HG02970 (cell line): ENCODE results near the gene SND1.

Source experiments
- ATAC-seq: cut with Tn5 transposase; IDR thresholded peaks from one replicate; pipeline ENCODE4 v1.9.1; 2021; ENCODE audit warnings: mild to moderate bottlenecking, moderate library complexity, moderate number of reproducible peaks; ENCODE audit not compliant: unreplicated experiment, low FRiP score

The SND1 gene

DNA sequence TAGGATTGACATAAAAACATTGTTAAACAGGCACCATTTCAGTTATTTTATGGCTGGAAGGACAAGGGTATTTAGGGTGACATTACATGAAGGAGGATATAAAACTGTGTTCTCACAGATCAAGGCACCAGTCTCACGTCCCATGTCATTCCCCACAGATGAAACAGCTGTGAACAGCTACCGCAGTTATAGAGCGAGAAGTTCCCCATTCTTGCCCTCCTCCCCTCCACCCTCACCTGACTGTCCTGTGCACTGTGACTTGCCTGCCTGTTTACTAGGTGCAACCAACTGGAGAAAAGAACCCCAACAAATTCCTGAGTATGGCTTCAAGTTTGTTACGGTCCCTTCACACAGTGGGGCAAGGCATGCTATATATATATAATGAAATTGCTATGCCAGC, 141.6 kb downstream of the SND1 start:
- ATAC-seq, result no peak

DNA sequence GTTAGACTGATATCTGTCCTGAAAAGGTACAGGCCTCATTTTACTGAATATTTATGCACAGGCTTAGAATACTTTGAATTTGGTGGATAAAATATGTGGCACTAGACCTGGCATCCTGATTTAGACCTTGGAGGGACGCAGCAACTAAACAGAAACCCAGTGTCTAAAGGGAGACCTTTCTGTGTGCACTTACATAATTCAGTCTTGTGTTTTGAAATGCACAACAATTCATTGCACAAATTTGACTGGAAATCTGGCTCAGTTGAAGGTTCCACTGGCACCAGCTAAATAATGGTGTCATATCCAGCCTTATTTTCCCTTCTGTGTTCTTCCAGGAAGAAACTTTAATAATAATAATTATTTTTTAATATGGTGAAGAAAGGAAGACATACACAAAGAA, 142.1 kb downstream of the SND1 start:
- no peak for ATAC-seq

DNA sequence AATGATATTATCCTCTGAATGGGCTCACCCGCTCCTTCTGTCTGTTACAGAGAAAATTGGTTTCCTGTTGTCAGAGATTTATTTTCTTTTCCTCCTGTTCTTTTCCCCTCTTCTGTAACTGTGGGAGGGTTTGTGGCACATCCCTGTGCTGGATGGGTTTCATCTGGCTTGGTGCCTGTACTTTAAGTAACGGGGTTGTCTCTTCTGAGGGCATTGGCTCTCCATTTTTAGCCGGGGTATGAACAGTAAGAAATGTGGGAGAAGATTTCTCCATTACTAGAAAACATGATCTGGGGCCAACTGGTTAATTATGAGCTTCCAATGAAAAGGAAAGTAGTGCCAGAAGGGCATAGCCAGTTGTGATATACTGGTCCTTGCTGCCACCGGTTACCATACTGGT, 142.6 kb downstream of the SND1 start:
- no peak for ATAC-seq

DNA sequence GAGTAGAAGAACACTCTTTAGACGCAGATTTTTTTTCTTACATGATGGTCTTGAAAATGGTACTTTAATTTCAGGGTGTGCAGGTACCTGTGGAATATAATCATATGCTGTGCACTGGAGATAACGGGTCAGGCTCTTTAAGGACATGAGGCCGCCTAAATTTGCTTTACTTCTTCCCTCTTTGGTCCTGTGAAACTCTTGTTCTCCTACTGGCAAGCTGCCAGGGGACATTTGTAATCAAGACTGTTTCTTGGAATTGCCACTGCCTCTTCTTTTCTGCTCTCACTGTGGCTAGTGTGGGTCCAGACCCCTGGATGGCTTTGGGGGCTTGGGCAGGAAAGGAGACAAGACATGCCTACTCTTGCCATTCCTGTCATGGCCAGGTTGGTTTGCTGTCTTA, 146.0 kb downstream of the SND1 start:
- ATAC-seq, result no peak

DNA sequence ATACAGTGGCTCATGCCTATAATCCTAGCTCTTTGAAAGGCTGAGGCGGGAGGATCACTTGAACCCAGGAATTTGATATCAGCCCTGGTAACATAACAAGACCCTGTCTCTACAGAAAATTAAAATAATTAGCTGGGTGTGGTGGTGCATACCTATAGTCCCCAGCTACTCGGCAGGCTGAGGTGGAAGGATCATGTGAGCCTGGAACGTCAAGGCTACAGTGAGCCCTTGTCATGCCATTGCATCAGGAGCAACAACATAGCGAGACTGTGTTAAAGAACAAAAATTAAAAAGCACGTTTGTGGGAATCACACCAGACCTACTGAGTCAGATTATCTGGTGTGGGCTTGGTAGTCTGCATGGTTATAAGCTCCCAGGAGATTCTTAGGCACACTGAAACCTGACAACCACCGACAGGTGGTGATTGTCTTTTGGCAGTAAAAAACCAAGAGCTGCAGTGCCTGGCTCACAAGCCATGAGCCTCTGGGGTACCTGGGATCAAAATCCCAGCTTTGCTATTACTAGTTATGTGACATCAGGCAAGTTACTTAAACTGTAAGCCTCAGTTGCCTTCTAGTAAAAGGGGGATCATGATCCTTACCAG, 146.9 kb downstream of the SND1 start:
- ATAC-seq, result no peak

DNA sequence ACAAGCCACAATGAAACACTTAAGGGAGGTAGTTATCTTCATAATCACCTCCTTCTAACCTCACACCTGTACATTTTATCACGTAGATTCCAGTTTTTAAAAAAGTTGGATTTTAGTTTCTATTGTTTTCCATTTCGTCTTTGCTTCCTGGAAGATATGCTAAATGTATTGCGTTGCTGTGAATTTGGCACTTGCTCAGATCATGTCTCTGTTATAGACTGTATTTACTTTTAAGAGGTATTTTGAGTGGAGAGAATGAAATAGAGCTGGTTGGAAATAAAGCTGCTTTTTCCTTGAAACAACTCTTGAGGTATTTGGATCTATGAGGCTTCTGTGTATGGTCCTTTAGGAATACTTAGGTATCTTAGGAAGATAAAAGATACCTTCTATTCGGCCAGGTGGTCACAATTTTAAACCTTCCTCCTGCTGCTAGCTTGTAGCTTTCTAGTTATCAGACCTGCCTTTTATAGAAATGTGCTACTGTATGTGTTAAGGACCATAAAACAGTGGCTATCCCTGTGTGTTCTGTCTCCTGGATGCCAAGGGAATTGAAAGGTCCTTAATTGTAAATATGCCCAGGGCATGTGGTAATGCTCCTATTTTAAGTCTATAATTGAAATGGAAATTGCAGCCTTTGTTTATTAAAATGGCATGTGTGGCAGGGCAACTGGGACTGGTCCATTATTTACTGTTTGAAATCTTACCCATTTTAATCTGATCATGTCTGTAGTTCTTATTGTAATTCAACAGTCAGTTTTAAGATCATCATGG, 147.7 kb downstream of the SND1 start:
- no peak for ATAC-seq

DNA sequence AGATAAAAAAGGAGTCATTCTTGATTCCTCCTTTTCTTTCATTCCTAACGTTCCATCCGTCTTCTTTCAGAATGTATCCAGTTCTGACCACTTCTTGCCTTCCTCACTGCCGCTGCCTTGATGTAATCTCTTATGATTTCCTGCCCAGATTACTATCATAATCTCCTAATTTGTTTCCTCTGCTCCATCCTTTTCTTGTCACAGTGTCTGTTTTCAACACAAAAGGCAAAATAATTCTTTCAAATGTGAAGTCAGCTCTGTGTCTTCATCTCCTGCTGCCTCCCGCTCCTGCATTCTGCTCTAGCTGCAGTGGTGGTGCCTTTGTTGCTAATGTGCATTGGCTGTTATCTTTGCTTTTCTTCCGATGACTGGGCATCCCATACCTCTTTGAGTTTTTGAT, 150.9 kb downstream of the SND1 start:
- ATAC-seq, result no peak

DNA sequence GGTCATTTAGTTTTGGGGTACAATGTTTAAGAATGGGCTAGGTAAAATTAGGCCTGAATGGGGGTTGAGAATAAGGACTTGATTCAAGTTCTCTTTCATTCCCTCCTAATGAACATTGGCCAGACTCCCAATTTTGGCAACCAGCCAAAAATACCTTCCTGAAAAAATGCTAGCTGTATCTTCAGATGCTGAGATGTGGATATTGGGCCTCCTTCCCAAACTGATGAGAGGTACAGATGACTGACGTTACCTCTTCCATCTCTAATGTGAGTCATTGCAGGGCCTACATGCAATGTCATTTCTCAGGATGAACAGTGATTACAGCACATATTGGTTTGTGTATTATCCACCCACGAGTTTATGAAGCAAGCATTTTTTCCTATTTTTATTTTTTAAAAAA, 151.6 kb downstream of the SND1 start:
- ATAC-seq, result no peak

DNA sequence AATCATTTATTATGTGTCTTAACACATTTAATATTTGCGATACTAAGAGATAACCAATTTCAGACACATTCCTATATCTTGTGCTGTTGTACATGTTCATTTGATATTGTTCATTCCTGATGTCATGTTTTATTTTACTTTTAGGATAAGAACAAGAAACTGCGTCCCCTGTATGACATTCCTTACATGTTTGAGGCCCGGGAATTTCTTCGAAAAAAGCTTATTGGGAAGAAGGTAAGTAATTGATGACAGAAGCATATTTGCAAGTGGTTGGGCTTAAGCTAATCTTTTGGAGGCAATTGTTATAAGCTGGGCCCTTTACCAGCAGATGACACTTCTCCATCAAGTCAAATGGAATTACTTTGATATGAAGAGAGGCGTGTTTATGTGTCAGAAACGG, 155.3 kb downstream of the SND1 start:
- ATAC-seq, result no peak

DNA sequence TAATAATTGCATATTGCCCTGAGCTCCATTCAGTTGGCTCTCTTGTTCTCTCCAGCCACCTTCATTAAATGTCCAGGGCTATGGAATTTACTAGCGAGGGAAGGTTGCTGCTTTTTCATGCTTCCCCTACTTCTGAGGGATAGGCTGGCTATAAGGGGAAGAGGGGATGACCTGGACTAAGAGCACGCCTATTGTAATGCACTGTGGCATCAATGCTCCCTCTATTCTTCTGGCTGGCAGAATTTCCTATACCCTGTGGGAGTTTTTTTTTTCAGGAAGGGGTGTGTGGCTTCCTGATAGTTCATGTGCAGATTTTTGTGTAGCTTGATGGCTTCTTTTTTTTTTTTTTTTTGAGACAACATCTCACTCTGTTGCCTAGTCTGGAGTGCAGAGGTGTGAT, 155.8 kb downstream of the SND1 start:
- ATAC-seq, result no peak

DNA sequence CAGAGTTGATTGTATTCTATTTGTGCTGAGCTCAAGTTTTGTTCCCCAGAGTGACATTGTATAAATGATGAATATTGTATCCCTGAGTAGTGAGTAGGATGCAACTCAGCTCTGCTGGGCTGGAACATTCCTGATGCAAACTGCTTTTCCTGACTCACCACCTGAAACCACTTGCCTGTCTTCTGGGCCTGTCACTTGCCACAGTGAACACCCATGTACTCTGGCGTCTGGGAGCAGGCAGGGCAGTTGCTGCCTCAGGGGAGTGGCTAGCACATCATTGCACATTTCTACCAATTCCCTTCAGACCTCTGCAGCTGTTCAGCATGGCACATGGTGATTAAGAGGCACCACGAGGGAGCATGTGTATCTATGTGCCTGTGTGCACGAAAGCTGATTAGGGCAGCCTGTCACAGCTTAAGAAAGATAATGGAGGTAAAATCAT, 157.3 kb downstream of the SND1 start:
- ATAC-seq, result no peak

DNA sequence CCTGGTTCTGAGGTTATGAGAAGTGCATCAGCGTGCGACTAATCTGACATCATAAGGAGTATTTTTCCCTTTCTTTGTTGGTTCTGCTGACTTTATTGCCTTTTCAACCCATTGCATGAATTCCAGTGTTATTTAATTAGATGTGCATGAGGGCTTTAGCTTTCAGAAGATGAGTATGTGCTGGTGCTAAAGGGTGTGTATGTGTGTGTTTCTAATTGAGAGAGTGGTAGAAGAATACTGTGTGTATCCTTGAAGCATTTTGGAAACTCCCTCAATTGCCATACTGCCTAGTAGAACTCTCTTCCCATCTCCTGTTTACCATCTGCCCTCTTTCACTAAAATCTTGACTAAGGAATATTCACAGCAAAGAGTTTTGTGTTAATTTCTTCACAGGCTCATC, 158.1 kb downstream of the SND1 start:
- no peak for ATAC-seq

DNA sequence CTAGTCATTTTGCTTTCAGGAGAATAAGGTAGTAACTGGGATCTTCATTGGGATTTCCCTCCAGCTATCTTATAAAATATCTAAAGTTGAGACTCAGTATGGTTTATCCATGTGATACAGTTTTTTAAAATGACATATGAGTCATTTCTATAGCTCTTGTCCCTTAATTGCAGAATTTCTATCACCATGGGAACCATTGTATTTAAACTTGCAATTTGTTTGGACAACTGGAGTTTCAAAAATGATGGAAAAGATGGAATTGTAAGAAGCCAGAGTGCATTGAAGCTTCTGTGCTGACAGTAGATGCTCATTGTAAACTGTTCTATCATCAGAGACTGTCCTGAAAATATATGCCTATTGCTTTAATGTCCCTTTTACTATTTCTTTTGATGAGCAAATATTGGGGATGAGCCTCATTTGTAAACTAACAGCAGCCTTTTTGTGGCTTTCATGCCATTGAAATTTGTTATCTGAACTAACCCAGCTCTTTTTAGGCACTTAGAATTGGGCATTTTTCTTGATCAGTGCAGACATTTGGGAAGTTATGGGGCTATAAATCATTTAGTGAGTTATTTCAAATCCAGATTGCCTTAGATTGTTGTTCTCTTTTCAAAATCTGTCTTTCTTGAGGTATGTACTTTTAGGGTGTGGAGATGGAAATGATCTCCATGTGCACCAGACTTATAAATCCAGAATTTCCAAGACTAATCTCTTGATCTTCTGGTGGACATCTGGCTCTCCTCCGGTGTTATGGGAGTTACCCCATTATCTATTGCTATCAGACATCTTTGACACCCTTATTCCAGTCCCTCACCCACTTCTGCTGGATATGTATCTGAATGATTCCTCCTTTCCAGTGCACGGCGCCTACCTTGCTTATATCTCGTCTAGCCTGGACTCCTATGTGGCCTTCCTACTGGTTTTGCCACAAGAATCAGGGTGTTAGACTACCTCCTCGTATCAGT, 159.0 kb downstream of the SND1 start:
- ATAC-seq, result no peak

DNA sequence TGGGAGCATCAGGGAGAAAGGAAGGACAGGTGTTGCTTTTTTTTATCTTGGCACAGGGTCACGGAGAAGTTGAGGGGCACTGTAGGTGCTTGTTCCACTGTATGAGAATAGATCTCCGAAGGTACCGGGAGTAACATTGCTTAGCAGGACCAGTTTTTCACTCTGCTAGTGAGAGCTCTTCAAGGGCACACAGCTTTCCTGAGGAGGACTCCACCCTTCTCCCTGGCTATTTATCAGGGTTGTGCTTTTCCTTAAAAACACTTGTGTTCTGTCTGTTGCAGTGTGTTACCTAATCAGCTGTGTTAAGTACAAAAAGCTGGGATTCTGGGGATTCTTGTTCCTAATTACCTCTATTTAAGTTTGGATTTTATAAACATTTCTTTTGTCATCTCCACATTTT, 160.5 kb downstream of the SND1 start:
- ATAC-seq, result no peak

DNA sequence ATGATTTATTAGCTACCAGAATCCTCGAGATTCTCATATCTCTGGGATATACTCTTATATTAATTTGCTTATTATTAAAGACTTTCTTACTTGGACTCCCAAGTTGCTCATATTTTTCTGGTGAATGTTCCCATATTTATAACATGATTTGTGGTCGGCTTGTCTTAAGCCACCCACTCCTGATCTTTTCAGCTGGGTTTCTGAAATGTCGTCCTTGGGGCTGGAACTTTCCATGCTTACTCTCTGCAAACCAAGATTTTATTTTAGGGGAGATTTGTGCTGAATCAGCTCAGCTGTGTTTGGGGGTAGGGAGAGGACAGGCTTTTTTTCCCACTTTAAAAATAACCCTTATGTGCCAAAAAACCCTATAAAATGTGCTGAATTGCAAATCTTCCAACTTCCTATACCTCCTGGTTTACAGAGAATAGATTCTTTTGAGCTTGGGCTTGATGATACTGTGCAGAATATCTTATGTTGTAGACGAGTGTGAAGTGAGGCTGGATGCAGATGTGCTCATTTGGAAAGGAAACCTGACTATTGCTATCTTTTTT, 162.1 kb downstream of the SND1 start:
- no peak for ATAC-seq

DNA sequence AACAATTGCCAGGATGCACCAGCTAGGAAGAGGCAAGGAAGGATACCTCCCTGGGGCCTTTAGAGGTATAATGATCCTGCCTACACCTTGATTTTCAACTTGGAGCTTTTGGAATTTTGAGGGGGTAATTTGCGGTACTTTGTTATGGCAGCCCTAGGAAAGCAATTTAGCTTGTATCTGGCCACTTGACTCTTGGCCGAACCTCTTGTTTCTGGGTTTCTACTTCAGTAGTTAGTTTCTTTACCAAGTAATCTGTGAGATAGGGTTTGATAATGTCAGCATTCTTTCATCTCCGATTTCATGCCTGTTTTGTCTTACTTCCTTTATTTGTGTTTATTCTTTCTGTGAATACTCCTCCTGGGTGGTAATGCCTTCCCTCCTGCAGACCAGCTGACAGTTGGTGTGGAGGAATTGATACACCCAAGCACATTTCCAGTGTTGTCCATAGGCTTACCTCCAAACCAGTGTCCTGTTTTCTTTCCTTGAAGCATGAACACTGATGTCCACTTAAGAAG, 163.7 kb downstream of the SND1 start:
- ATAC-seq, result no peak

DNA sequence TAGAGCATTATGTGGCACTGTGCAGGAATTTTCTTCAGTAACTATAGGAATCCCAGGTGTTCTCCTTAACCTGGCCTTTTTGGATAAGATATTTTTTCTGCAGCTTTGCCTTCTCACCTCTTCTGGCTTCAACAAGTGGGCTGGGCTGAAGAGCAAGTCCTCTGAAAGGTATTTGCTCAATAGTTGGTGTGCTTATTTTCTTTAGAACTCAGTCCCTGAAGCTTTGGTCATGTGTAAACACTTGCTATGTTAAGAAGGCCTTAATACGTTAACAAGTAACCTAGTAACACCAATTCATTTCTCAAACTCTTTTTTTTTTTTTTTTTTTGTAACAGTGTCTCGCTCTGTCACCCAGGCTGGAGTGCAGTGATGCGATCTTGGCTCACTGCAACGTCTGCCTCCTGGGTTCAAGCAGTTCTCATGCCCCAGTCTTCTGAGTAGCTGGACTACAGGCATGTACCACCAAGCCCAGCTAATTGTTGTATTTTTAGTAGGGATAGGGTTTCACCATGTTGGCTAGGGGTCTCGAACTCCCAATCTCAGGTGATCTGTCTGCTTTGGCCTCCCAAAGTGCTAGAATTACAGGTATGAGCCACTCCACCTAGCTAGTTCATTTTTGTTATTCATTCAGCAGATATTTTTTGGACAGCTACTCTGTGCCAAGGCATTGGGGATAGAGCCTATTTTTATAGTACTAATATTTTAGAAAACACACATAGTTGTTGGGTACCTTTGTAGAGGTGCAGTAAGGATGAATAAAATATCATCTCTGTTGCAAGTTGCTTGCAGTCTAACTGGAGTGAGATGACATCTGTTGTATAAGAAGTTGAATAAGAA, 164.6 kb downstream of the SND1 start:
- ATAC-seq, result no peak

DNA sequence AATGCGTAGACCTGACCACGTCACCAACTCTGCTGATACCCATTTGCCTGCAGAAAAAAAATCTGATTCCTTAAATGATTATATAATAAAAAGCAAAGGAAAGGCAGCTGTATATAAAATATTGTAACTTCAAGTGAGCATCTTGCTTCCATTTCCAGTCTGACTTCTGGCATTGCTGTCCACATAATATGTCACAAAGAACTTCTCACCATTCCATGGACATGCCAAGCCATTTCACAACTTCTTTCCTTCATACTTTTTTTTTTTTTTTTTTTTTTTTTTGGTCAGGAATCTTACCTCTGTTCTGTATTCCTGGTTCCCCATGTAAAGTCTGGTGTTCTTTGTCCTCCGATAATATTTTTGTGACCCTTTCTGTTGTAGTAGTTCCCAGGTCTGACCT, 165.5 kb downstream of the SND1 start:
- ATAC-seq, result no peak

DNA sequence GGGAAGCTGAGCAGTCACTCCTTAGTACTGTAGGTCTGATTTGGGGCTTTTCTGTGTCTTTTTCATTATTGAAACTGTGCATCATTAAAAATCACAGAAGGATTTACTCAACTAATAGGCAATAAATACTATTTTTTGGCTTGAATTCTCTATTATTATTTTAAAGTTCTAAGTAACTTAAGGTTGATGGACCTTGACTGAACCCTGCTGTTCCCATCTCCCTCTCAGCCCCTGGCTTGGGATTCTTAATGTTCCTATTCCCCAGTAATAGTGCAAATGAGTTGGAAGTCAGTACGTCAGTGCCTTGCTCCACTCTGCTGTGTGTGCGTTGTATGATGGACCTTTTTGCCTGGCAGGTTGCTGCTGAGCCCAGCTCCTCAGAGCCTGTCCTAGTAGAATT, 166.3 kb downstream of the SND1 start:
- ATAC-seq, result no peak
